Transverse colon (tissue), 4 donors: ENCODE measurements around the gene CD22.

Source experiments
- CTCF ChIP-seq, 5 experiments: fragments of 200-600 bp in 3 of 5; fragments of 450-650 bp in 2 of 5; sonication (generic) in 3 of 5; IDR thresholded peaks; 1 replicate in 2 of 5; 2 replicates in 3 of 5; pipeline ENCODE4 v1.5.1; 2016 to 2017; ENCODE audit warnings: antibody characterized with exemption in 5 of 5, inconsistent platforms in 3 of 5, mild to moderate bottlenecking in 2 of 5, moderate library complexity in 1 of 5
- POLR2A ChIP-seq: fragments of 450-650 bp; IDR thresholded peaks from one replicate; pipeline ENCODE4 v1.6.1; 2016; ENCODE audit warnings: antibody characterized with exemption, mild to moderate bottlenecking, moderate library complexity
- POLR2AphosphoS5 ChIP-seq, 3 donors: sonication (generic); formaldehyde crosslinking; IDR thresholded peaks; one replicate each; pipeline ENCODE4 v1.6.1; 2016; ENCODE audit warnings: antibody characterized with exemption in 3 of 3

DNA sequence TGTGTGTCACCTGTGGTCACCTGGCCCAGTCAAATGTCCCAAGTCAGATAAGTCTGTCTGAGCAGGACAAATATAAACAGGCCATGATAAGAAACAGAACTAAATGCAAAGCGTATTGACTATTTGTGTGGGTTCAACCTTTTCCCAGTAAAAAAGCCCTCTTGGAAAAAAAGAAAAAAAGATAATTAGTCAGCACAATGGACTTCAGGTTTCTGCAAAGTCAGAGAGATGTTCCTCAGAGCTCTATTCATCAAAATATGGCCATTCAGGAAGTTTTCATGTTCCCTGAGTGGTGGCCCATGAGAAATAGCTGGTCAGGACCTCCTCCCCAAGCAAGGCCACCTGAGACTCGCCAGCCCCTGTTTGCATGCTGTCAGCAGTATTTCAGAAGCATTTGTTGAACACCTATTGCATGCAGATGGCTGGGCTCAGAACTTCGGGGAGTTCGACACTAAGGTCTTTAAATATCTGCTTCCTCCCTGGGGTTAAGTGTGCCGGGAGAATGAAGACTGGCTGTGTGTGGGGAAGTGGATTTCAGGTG, 32.0 kb downstream of the CD22 start:
- TF ChIP-seq CTCF (IDR thresholded peaks at IDR 0.05) (no peak), POLR2AphosphoS5 (IDR thresholded peaks at IDR 0.05) (no peak), POLR2A (no peak)
